MM.1S (cell line): ENCODE data around the gene DUSP9.

Source experiments
- EZH2 ChIP-seq: fragments of 300-600 bp; sonication (generic); optimal IDR thresholded peaks from 2 replicates; pipeline ENCODE3; 2017; ENCODE audit warnings: low read depth, mild to moderate bottlenecking, antibody characterized with exemption, low read length, mixed read lengths
- TF ChIP-seq, protein P1 (sequence below): fragments of 300-600 bp; sonication (generic); IDR thresholded peaks from 2 replicates; pipeline ENCODE4 v1.5.1; 2016; ENCODE audit warnings: antibody characterized with exemption, low read length, mixed read lengths

DNA sequence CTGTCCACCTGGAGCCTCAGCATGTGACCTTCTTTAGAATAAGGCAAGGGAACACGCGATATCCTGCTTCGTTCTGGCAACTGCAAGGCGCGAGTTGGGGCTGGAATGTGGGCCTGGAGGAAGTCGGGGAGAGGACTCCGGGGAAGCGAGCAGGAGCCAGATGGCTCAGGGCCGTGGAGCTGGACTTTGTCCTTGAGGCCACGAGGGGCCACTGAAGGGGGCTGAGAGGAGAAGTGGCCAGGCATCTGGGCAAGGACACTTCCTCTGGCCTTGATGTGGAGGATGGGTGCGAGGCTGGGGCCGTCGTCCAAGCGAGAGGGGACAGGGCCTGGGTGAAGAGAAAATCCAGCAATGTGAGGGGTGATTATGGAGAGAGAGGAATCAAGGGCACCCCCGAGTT lies 12.2 kb upstream of the DUSP9 start:
- TF ChIP-seq, protein P1, sequence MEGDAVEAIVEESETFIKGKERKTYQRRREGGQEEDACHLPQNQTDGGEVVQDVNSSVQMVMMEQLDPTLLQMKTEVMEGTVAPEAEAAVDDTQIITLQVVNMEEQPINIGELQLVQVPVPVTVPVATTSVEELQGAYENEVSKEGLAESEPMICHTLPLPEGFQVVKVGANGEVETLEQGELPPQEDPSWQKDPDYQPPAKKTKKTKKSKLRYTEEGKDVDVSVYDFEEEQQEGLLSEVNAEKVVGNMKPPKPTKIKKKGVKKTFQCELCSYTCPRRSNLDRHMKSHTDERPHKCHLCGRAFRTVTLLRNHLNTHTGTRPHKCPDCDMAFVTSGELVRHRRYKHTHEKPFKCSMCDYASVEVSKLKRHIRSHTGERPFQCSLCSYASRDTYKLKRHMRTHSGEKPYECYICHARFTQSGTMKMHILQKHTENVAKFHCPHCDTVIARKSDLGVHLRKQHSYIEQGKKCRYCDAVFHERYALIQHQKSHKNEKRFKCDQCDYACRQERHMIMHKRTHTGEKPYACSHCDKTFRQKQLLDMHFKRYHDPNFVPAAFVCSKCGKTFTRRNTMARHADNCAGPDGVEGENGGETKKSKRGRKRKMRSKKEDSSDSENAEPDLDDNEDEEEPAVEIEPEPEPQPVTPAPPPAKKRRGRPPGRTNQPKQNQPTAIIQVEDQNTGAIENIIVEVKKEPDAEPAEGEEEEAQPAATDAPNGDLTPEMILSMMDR = no peak
- no peak for TF ChIP-seq EZH2
